Activated T-helper 9 cell treated with anti-CD3 and anti-CD28 coated beads, Interleukin-2, amount 50 U/mL, for 16 hours (primary cell): ENCODE data around the gene ILF2.
"Not testable (repeated sequence)": the region's sequence is repeated elsewhere in the genome, so short reads cannot be mapped to it uniquely, and the experiment has no call there.

ENCODE experiments used
- DNase-seq: peaks from one replicate; pipeline ENCODE4 v3.0.0-alpha.2; 2020; ENCODE audit warnings: low read depth

ILF2 gene

GRCh38 chr1:153649137-153649862 is 21.5 kb downstream of the ILF2 start:
- no peak for DNase-seq

DNA sequence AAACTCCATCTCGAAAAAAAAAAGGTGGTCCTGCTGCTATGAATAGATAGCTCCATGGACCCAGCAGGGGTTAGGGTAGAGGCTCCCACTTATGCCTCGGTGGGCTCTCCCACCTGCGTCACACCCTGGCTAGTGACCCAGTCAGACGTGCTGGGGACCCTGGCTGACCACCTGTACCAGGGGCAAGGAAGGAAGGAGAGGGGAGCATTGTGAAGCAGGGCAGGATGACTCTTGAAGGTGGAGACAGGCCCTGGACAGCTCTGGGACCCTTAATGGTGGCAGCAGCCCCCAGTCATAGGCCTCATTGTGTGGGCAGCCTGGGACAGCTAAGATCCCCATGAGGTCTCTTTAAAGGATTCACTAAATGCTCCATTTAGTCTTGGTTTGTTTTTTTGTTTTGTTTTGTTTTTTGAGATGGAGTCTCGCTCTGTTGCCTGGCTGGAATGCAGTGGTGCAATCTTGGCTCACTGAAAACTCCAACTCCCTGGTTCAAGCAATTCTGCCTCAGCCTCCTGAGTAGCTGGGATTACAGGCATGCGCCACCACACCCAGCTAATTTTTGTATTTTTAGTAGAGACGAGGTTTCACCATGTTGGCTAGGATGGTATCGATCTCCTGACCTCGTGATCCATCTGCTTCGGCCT is 22.7 kb downstream of the ILF2 start:
- no peak for DNase-seq

- no peak for DNase-seq
Measured at GRCh38 chr1:153647346-153647714, 23.5 kb downstream of the ILF2 start.

DNA sequence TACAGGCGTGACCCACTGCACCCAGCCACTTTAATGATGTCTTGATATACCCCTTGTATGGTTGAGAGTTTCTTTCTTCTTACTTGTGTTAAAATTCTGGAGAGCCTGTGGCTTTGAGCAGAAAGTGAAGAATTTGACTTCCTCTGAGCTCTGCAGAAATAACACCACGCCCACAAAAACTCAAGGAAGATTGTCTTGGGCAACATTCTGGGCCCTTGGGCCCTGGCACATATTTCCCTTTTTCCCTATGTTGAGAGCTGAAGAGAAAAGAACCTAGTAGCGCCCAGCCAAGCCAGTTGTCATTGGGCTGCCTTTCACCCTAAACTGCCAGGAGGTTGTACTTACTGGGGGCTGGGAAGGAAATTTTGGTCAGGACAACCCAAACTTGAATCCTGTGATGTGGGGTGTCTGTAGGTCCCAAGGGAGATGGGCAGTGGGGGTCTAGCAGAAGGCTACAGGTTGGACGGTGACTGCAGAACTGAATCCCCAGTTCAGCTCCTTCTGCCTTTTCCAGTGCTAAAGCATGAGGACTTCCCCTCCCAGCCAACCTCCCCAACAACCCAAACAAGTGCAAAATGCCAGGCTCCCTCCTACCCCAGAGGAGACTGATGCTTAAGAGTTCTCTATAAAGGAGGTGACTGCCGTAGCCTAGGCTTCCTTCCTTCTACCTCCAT is 24.0 kb downstream of the ILF2 start:
- DNase-seq = no peak

DNA sequence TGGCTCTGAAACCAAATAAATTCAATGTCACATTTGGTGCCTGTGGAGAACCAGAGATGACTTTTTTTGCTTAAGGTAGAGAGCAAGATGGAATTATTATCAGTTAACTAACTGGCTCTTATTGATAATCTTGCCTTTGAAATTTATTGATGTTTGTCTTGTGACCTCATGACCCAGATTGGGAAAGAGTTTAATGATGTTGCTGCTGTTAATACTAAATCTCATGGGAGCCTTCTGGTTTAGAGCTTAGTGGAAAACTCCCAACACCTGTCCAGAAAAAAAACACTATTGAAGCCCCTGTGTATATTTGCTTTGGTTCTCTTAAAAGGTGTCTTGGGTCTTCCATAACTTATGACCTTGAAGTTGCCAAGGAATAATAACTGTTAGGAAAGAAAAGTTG is 27.0 kb downstream of the ILF2 start:
- no peak for DNase-seq

DNA sequence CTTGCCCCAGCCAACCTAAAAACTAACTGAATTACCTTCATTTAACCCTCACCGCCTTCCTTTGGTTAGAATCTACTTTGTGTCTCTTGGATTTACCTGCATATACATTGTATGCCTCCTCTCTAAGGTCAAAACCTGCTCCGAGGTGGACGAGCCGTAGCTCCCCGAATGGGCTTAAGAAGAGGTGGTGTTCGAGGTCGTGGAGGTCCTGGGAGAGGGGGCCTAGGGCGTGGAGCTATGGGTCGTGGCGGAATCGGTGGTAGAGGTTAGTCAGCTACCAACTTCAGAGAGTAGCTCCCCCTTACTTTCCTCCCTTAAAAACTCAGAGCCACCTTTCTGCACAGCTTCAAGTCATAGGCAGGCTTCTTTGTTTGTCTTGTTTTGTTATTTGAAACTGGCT is 27.7 kb downstream of the ILF2 start:
- DNase-seq = no peak

DNA sequence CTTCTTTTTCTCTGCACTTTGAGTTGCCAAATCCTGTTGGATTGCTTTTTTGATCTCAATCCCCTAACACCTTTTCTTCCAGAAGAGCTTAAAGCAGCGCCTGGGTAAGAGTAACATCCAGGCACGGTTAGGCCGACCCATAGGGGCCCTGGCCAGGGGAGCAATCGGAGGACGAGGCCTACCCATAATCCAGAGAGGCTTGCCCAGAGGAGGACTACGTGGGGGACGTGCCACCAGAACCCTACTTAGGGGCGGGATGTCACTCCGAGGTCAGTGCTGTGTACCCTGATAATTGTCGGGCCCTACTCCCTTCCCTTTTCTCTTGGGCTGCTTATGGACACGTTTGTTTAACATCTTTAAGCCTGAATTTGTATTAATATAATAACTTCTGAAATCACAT is 28.6 kb downstream of the ILF2 start:
- no peak for DNase-seq

- DNase-seq = no peak
Measured at GRCh38 chr1:153640861-153641260, 29.9 kb downstream of the ILF2 start.

- DNase-seq = not testable (repeated sequence)
Measured at GRCh38 chr1:153640213-153640612, 30.6 kb downstream of the ILF2 start.

DNA sequence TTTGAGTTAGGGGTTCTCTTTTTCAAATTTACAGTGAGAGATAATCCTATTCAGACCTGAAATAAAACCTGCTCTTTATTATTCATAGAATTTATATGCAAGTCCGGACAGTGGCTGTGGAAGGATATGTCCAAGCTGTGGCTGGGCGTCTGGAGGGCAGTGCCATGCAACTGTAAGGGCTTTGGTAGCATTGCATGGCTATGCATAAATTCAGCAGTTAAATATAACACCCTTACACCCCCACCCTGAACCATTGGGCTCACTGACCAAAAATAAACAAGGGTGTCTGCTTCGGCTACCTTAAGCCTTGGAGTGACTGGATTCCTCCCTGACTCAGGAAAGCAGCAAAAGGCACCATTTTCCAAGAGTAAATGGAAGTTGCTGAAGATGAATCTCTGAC is 31.5 kb downstream of the ILF2 start:
- no peak for DNase-seq

DNA sequence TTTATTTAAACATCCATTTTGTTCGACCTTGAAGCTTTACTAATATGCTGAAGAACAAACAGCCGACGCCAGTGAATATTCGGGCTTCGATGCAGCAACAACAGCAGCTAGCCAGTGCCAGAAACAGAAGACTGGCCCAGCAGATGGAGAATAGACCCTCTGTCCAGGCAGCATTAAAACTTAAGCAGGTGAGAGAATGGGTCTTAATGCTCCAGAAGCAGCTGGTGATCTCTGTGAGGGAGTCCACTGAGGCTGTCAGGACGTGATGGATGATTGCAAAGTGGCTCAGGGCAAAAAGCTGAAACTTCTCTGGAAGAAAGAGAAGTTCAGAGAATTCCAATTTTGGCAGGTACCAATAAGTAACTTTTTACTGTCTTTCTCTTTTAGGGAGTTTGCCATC is 32.5 kb downstream of the ILF2 start:
- DNase-seq = no peak

DNA sequence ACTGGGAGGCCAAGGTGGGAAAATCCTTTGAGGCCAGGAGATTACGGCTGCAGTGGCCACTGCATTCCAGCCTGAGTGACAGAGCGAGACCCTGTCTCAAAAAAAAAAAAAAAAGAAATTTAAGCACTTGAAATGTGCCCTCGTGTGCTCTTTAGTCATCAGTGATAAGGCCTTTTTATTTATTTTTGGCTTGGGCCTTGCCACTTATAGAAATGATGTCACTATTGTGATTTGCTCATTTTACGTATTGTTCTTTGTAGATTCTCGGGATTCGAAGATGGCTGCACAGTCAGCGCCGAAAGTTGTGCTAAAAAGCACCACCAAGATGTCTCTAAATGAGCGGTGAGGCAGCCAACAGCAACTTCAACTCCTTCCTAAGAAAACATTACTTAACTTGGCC is 34.5 kb downstream of the ILF2 start:
- DNase-seq = no peak

DNA sequence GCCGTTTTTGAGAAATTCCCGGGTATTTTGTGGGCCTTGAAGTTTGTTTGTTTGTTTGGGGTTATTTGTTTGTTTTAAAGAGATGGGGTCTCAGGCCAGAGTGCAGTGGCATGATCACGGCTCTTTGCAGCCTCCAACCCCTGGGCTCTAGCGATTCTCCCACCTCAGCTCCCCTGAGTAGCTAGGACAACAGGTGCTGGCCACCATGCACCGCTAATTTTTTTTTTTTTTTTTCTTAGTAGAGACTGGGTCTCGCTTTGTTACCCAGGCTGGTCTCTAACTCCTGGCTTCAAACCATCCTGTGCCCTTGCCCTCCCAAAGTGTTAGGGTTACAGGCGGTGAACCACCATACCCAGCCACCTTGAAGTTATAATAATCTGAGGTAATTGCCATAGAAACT is 34.9 kb downstream of the ILF2 start:
- DNase-seq = no peak

DNA sequence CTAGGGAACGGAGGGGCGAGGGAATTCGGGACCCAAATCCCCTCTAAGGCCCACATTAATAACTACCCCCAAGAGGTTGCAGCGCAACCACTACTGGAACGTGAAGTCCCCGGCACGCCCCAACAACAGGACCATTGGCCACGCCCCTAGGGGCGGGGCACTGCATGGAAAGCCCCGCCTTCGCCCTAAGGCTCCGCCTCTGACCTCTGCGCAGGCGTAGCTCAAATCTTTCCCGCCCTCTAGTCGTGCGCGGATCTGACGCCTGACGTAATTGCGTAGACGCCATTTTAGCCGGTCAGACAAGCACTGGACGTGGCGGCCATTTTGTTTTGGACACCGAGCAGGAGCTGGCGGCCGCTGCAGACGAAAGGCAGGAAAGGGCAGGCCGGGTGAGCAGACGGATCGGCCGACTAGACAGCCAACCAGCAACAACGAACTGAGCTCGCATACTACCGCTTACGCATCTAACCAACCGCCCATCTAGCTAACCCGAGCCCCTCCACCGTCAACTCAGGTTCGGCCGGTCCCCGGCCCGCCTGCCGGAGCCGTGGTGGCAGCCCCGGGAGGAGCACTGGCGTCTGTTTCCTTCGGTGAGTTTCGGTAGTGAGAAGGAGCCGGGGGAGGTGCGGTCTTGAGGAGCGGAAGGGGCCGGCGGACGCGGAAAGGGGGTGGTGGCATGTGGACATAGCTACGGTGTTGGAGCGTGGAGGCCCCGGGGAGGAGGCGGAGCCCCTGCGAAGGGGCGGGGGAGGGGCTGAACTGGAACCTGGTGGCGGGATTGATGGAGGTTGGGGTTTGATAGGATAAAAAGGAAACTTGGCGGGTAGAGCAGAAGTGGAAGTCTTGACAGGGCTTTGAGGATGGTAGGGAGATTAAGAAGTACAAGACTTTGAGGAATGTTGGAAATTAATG is 36.8 kb downstream of the ILF2 start, which contains the start of gene CHTOP:
TSS of gene CHTOP (plus strand) at position 313 of the 912 bp plus-strand sequence. CDS start 2,523 bp downstream, outside the sequence.
- peak; percentile 93 for DNase-seq

- DNase-seq = no peak
Measured at GRCh38 chr1:153633161-153633753, 37.5 kb downstream of the ILF2 start.

- no peak for DNase-seq
Measured at GRCh38 chr1:153631047-153632022, 39.5 kb downstream of the ILF2 start.

DNA sequence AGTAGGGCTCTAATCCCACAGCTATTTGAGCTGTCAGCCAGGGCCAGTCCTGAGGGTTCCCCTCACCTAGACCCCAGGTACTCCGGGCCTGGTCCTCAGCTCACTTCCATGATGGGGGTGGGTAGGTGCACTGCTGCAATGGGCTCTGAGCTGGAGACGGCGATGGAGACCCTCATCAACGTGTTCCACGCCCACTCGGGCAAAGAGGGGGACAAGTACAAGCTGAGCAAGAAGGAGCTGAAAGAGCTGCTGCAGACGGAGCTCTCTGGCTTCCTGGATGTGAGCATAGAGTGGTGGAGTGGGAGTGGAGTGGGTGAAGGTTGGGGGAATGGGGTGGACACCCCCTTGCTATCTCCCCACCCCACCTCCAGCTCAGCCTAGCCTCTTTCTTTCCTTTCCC is 40.4 kb downstream of the ILF2 start:
- DNase-seq = no peak

GRCh38 chr1:153629971-153630370 is 40.8 kb downstream of the ILF2 start:
- no peak for DNase-seq

DNA sequence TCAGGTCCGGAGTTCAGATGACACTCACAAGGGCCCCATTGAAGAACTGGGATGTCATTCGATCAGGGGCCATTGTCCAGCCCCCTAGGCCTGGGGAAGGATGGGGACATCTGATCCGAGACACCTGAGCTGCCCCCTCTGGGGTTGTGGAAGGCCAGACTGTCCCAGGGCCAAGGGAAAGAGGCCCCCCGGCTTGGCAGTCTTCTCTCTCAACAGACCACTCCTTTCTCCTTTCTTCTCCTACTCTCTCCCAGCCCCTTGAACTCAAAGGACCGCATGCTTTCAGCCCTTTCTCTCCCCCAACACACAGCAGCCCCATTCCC is 41.5 kb downstream of the ILF2 start:
- no peak for DNase-seq

- no peak for DNase-seq
Measured at GRCh38 chr1:153628638-153629342, 42.0 kb downstream of the ILF2 start.
